ENCODE results near the gene STAC.

GRCh38 chr3:36580716-36581115 is 200.4 kb downstream of the STAC start:
- TF ChIP-seq EZH2 (IDR thresholded peaks at IDR 0.05) (no peak), POLR2AphosphoS5 (IDR thresholded peaks at IDR 0.05; ENCODE audit: borderline replicate concordance, low read depth, low read length) (no peak), FOXP2 (optimal IDR thresholded peaks at IDR 0.05; ENCODE audit: control extremely low read depth, extremely low read length, insufficient read depth) (no peak)

Measured in SK-N-MC (cell line).